MCF 10A (cell line): Measurements from ENCODE around the gene EOLA1. TPM values are rescaled to one million over a fixed set of nuclear protein-coding genes. Genes with fewer than 3 reads are reported as not detected.

Experiments
- BruUV-seq: library from RNA; stranded (reverse); fragments of 400-500 nt; replicated peaks from 2 replicates; lab custom pipeline; 2021; lab: Mats Ljungman, UMichigan
- CTCF ChIA-PET: fragments of 300-600 bp; sonication (Branson Sonifier 250); formaldehyde crosslinking; extraction: SDS; loops from one replicate; lab custom pipeline; 2021; ENCODE audit warnings: antibody characterized with exemption, inconsistent platforms; lab: Yijun Ruan, JAX
- POLR2A ChIA-PET: fragments of 300-600, 350-650 bp; sonication (Branson Sonifier 250); formaldehyde crosslinking; extraction: SDS; loops from one replicate; lab custom pipeline; 2020; ENCODE audit warnings: antibody characterized with exemption, inconsistent platforms; lab: Yijun Ruan, JAX
- DNase-seq: peaks from one replicate; pipeline ENCODE4 v3.0.0-alpha.2; 2018; ENCODE audit not compliant: unreplicated experiment
- H3K27ac Mint-ChIP-seq: one replicate; pipeline ENCODE4 v1.8.0; 2022; ENCODE audit warnings: mild to moderate bottlenecking, low read depth, mixed read lengths; ENCODE audit not compliant: unreplicated experiment
- H3K27me3 Mint-ChIP-seq: one replicate; pipeline ENCODE4 v1.8.0; 2022; ENCODE audit warnings: mixed read lengths; ENCODE audit not compliant: insufficient read depth, unreplicated experiment
- H3K36me3 Mint-ChIP-seq: one replicate; pipeline ENCODE4 v1.8.0; 2022; ENCODE audit warnings: mild to moderate bottlenecking, moderate library complexity, mixed read lengths; ENCODE audit not compliant: insufficient read depth, unreplicated experiment
- H3K4me1 Mint-ChIP-seq: one replicate; pipeline ENCODE4 v1.8.0; 2022; ENCODE audit warnings: mixed read lengths; ENCODE audit not compliant: insufficient read depth, unreplicated experiment
- H3K4me3 Mint-ChIP-seq: one replicate; pipeline ENCODE4 v1.8.0; 2022; ENCODE audit warnings: mild to moderate bottlenecking, moderate library complexity, mixed read lengths; ENCODE audit not compliant: unreplicated experiment
- H3K9me3 Mint-ChIP-seq: one replicate; pipeline ENCODE4 v1.8.0; 2022; ENCODE audit warnings: mixed read lengths; ENCODE audit not compliant: unreplicated experiment
- intact Hi-C: fragments of 100-400 bp; cut with micrococcal nuclease; formaldehyde crosslinking; loops from 2 replicates; pipeline ENCODE4 v1.14.1; 2022
- total RNA-seq: library from RNA; stranded (reverse); gene quantifications from 2 replicates; pipeline ENCODE4 v1.2.3, GENCODE V29; 2022
- TF ChIP-seq, protein P1 (sequence below): fragments of 200-600 bp; IDR thresholded peaks from one replicate; pipeline ENCODE4 v1.8.0; 2022; ENCODE audit warnings: antibody characterized with exemption, mild to moderate bottlenecking; ENCODE audit not compliant: unreplicated experiment

The EOLA1 gene
- total RNA-seq, 1 experiment from 2014 or later, result 18.2 TPM

DNA sequence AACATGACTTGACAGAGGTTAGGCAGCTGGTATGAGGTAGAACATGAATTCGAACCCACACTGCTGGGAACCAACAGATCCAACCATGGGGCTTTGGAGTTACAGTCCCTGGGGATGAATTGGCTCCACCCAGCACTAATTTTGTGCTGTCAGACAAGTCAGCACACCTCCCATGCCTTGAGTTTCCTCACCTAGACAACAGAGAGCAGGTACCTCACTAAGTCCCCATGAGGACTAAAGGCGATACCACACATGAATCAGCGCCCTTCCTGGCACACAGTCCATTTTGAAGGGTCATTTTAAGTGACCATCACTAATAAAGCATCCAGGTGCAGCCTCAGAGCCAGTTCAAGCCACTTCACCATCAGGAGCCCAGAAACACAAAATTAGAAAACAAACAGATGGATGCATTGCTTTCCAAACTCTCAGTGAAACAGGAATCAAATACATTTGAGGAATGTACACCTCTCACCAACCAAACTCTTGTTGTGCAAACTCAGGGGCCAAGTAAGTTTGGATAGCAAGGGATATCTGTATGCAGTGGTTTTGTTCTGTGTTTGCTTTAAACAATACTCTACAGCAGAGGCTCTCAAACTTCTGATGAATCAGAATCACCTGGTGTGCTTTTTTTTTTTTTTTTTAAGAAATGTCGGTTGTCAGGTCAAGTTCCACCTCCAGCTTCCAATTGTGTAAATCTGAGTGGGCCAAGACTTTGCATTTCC, 45.8 kb upstream of the EOLA1 start:
- Mint-ChIP-seq H3K4me3 (no peak overlapping the region), H3K4me1 (peaks cover 16% of the 10 kb centered on the region), H3K36me3 (peaks cover 36% of the 10 kb centered on the region), H3K9me3 (no peaks in the 10 kb centered on the region), H3K27ac (peak overlapping the region; percentile 42), H3K27me3 (no peaks in the 10 kb centered on the region)
- intact Hi-C loops, result no loop called here
- DNase-seq, result no peak
- TF ChIP-seq, protein P1, sequence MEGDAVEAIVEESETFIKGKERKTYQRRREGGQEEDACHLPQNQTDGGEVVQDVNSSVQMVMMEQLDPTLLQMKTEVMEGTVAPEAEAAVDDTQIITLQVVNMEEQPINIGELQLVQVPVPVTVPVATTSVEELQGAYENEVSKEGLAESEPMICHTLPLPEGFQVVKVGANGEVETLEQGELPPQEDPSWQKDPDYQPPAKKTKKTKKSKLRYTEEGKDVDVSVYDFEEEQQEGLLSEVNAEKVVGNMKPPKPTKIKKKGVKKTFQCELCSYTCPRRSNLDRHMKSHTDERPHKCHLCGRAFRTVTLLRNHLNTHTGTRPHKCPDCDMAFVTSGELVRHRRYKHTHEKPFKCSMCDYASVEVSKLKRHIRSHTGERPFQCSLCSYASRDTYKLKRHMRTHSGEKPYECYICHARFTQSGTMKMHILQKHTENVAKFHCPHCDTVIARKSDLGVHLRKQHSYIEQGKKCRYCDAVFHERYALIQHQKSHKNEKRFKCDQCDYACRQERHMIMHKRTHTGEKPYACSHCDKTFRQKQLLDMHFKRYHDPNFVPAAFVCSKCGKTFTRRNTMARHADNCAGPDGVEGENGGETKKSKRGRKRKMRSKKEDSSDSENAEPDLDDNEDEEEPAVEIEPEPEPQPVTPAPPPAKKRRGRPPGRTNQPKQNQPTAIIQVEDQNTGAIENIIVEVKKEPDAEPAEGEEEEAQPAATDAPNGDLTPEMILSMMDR, result no peak
- POLR2A ChIA-PET, result interaction anchor here (0.6 to 2.7 kb wide), 2 partner anchors 10 to 1660 kb away, joined by 4 to 12 read pairs; partner anchors contain the start of gene IDS
- CTCF ChIA-PET, result interaction anchor here (0.6 to 0.9 kb wide), 3 partner anchors 9 to 872 kb away, joined by 3 to 4 read pairs (median 3); no protein-coding TSS in a partner anchor
- no TSS peak for BruUV-seq

DNA sequence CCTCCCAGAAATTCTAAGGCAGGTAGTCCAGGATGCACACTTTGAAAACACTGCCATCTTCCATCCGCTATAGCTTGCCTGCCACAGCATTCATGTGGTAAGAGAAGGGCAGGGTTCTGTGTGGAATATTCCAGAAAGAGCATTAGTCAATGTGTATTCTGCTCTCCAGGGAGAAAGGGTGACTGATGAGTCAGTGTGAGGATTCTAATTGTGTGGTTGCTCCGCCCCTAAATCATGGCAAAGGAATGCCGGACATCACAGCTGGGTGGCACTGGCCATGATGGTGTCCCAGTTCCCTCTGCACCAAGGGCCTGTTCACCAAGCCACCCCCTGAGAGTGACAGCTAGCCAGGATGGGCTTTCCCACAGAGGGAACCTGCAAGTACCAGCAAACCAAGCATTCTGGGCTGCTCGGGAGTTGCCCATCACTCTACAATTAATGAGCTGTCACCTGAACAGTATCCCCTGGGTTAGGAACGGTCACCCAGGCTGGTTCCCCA, 45.2 kb upstream of the EOLA1 start:
- peak overlapping the region; percentile 42 for H3K27ac Mint-ChIP-seq

DNA sequence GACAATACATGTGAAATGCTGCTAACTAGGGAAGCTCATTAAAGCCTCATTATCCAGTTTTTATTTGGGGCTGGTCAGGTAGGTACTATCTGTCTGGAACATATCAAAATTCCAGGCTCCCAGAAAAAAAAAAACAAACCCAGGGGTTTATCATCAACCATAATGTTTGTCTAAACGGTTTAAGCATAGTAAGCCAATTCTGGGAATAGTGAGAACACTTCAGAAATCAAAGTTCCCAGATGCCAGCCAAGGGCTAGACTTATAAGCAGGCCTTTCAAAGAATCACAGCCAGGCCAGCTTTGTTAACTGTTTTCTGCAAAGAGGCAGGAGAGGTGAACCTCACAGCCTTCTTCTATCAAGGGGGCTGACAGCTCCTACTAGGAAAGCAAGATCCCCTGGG, 43.8 kb upstream of the EOLA1 start:
- no peak for DNase-seq
- intact Hi-C loops, result no loop called here
- Mint-ChIP-seq H3K4me1 (peaks cover 16% of the 10 kb centered on the region), H3K4me3 (no peak overlapping the region), H3K9me3 (no peaks in the 10 kb centered on the region), H3K27ac (no peak overlapping the region), H3K36me3 (peaks cover 41% of the 10 kb centered on the region), H3K27me3 (no peaks in the 10 kb centered on the region)
- no TSS peak for BruUV-seq
- TF ChIP-seq, protein P1, result no peak
- ChIA-PET POLR2A (interaction anchor here (0.6 to 0.9 kb wide), 2 partner anchors 9 to 191 kb away, joined by 3 read pairs; no protein-coding TSS in a partner anchor), CTCF (no interaction called here)

More for the DNA sequence above, 45.2 kb upstream of the EOLA1 start:
- peak; percentile 85 for DNase-seq
- Mint-ChIP-seq H3K27me3 (no peaks in the 10 kb centered on the region), H3K4me1 (peaks cover 16% of the 10 kb centered on the region), H3K4me3 (no peak overlapping the region), H3K36me3 (peaks cover 38% of the 10 kb centered on the region), H3K9me3 (no peaks in the 10 kb centered on the region)
- intact Hi-C loops, result no loop called here
- POLR2A ChIA-PET, result interaction anchor here (0.6 to 2.7 kb wide), 2 partner anchors 9 to 1661 kb away, joined by 4 to 12 read pairs; partner anchors contain the start of gene IDS
- TF ChIP-seq, protein P1, result no peak
- CTCF ChIA-PET, result interaction anchor here (0.6 to 0.9 kb wide), 3 partner anchors 9 to 871 kb away, joined by 3 to 4 read pairs (median 3); no protein-coding TSS in a partner anchor
- BruUV-seq, result no TSS peak

DNA sequence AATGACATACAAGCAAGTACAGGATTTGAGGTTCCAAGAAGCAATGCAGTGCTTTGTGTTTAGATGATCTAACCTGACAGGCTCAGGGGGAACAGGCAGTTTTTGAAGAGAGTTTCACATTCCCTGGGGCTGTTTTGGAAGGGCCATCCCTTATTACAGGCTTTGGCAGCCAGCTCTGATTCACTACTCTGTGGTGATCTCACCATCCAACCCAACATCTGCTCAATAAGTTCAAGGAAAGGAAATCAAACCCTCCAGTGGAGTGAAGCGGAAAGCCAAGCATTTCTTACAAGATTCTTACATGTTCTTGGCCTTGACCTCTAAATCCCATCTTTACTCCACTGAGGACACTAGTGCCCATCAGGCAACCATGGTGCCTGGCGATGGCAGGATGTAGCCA, 43.2 kb upstream of the EOLA1 start:
- no peaks in the 10 kb centered on the region for H3K27me3 Mint-ChIP-seq
- CTCF ChIA-PET, result no interaction called here
- peaks cover 41% of the 10 kb centered on the region for H3K36me3 Mint-ChIP-seq
- TF ChIP-seq, protein P1, result no peak
- no peak overlapping the region for H3K4me3 Mint-ChIP-seq
- no TSS peak for BruUV-seq
- no peak overlapping the region for H3K27ac Mint-ChIP-seq
- intact Hi-C loops, result no loop called here
- H3K9me3 Mint-ChIP-seq, result no peaks in the 10 kb centered on the region
- no peak for DNase-seq
- POLR2A ChIA-PET, result interaction anchor here (0.6 kb wide), 1 partner anchor 191 kb away, joined by 3 read pairs; no protein-coding TSS in a partner anchor
- peaks cover 16% of the 10 kb centered on the region for H3K4me1 Mint-ChIP-seq
